ENCODE results near the gene NAT16.

The NAT16 gene

GRCh38 chr7:101137651-101138212, 42.4 kb downstream of the NAT16 start:
- no peak for TF ChIP-seq CTCF (IDR thresholded peaks at IDR 0.05)

- TF ChIP-seq CTCF (IDR thresholded peaks at IDR 0.05), result no peak
These were observed 45.6 kb downstream of the NAT16 start for GRCh38 chr7:101134399-101134980.

- TF ChIP-seq CTCF (IDR thresholded peaks at IDR 0.05), result no peak
These were observed 46.3 kb downstream of the NAT16 start for GRCh38 chr7:101133621-101134398.

- no peak for TF ChIP-seq CTCF (IDR thresholded peaks at IDR 0.05)
These were observed 50.4 kb downstream of the NAT16 start for GRCh38 chr7:101129603-101130117.

GRCh38 chr7:101128040-101128834, 51.9 kb downstream of the NAT16 start:
- no peak for TF ChIP-seq CTCF (IDR thresholded peaks at IDR 0.05)

GRCh38 chr7:101127460-101128039, 52.5 kb downstream of the NAT16 start:
- TF ChIP-seq CTCF (IDR thresholded peaks at IDR 0.05), result no peak

Data from LNCAP (cell line).